Measurements from ENCODE around the gene CERT1. TPM values are rescaled to one million over a fixed set of nuclear protein-coding genes. Genes with fewer than 3 reads are reported as not detected.

The CERT1 gene
- polyA plus RNA-seq, 1 of the 3 experiments (the other 2 are of a cell fraction) = 4.5 TPM

DNA sequence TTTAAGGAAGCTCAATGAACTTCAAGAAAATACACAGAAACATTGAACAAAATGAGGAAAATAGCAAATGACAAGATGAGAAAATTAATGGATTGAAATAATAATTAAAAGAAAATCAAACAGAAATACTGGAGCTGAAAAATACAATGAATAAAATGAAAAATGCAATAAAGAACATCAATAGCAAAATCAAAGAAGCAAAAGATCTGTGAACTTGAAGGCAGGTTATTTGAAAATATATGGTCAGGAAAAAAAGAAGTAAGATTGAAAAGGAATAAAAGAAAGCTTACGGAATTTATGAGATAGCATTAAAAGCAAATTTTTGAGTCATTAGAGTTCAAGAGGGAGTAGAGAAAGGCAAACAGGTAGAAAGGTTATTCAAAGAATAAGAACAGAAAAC lies 42.4 kb downstream of the CERT1 start:
- WGBS (ENCODE audit: low lambda C conversion rate) = 98% methylated on average over 1 of the region's 1 CpG
- Histone ChIP-seq H3K27ac (ENCODE audit: low read depth in 2 of 2, low read length in 1 of 2) (no peak overlapping the region), H3K4me3 (ENCODE audit: low read depth in 2 of 2, low read length in 1 of 2) (no peak overlapping the region), H3F3A (replicated peaks; ENCODE audit: insufficient read depth) (no peaks in the 10 kb centered on the region), H3K9ac (no peak overlapping the region), H3K27me3 (ENCODE audit: insufficient read depth) (no peaks in the 10 kb centered on the region), H3K9me3 (peaks cover 17% of the 10 kb centered on the region; the same call in 1 of the 2 replicates), H3K4me2 (no peak overlapping the region), H3K4me1 (ENCODE audit: control insufficient read depth in 1 of 2, insufficient read depth in 2 of 2, low read depth in 1 of 2, low read length in 1 of 2) (no peaks in the 10 kb centered on the region; a peak in 2 of 4 replicates), H3K36me3 (replicated peaks in 1 of 2; ENCODE audit: control insufficient read depth in 1 of 2, insufficient read depth in 2 of 2, low read length in 1 of 2) (peaks cover 0 to 12% of the 10 kb centered on the region in 2 experiments), H3K9me2 (no peaks in the 10 kb centered on the region), H4K20me1 (ENCODE audit: insufficient read depth) (no peaks in the 10 kb centered on the region), H3K79me2 (ENCODE audit: insufficient read depth) (peaks cover 40% of the 10 kb centered on the region), H2AFZ (ENCODE audit: low read depth) (no peak overlapping the region)
- CTCF ChIA-PET = no interaction called here
- no peak for DNase-seq
- TF ChIP-seq, protein P1, sequence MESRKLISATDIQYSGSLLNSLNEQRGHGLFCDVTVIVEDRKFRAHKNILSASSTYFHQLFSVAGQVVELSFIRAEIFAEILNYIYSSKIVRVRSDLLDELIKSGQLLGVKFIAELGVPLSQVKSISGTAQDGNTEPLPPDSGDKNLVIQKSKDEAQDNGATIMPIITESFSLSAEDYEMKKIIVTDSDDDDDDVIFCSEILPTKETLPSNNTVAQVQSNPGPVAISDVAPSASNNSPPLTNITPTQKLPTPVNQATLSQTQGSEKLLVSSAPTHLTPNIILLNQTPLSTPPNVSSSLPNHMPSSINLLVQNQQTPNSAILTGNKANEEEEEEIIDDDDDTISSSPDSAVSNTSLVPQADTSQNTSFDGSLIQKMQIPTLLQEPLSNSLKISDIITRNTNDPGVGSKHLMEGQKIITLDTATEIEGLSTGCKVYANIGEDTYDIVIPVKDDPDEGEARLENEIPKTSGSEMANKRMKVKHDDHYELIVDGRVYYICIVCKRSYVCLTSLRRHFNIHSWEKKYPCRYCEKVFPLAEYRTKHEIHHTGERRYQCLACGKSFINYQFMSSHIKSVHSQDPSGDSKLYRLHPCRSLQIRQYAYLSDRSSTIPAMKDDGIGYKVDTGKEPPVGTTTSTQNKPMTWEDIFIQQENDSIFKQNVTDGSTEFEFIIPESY (IDR thresholded peaks at IDR 0.05; ENCODE audit: borderline replicate concordance, low read depth) = no peak
- TF ChIP-seq JUND (IDR thresholded peaks at IDR 0.05) = no peak
- TF ChIP-seq, protein P2, sequence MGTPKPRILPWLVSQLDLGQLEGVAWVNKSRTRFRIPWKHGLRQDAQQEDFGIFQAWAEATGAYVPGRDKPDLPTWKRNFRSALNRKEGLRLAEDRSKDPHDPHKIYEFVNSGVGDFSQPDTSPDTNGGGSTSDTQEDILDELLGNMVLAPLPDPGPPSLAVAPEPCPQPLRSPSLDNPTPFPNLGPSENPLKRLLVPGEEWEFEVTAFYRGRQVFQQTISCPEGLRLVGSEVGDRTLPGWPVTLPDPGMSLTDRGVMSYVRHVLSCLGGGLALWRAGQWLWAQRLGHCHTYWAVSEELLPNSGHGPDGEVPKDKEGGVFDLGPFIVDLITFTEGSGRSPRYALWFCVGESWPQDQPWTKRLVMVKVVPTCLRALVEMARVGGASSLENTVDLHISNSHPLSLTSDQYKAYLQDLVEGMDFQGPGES (IDR thresholded peaks at IDR 0.05; ENCODE audit: low read depth, low read length) = no peak
- TF ChIP-seq POLR2AphosphoS5 (IDR thresholded peaks at IDR 0.05; ENCODE audit: low read depth, low read length) = no peak
- no peak for TF ChIP-seq TAF1 (IDR thresholded peaks at IDR 0.05; ENCODE audit: borderline replicate concordance, low read depth, low read length)
- no peak for TF ChIP-seq TEAD4 (IDR thresholded peaks at IDR 0.05; ENCODE audit: borderline replicate concordance, insufficient read depth)
- TF ChIP-seq RFX5 (IDR thresholded peaks at IDR 0.05; ENCODE audit: low read length) = no peak
- no peak for TF ChIP-seq GABPA (IDR thresholded peaks at IDR 0.05; ENCODE audit: low read depth)
- TF ChIP-seq NFIC (IDR thresholded peaks at IDR 0.05; ENCODE audit: borderline replicate concordance) = no peak
- POLR2A ChIA-PET = no interaction called here

DNA sequence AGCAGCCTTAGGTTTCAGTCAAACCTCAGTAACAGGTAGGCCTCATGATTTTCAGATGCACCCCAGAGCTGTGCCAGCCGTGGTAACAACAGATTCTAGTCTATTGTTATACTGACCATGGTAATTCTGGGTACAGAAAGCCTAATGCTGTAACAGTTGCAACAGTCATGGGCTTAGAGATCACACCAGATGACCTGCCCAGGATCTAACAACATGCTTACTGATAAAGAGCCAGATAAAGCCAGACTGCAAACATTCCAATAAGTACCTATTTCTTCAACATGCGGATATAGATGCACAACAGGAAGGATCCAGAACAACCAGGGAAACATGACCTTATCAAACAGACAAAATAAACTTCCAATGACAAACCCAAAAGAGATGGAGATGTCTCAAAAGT lies 42.8 kb downstream of the CERT1 start:
- Histone ChIP-seq H3K27ac (ENCODE audit: low read depth in 2 of 2, low read length in 1 of 2) (no peak overlapping the region), H3K4me3 (ENCODE audit: low read depth in 2 of 2, low read length in 1 of 2) (no peak overlapping the region), H3K4me1 (ENCODE audit: control insufficient read depth in 1 of 2, insufficient read depth in 2 of 2, low read depth in 1 of 2, low read length in 1 of 2) (no peaks in the 10 kb centered on the region; a peak in 2 of 4 replicates), H3K9ac (no peak overlapping the region), H3K36me3 (replicated peaks in 1 of 2; ENCODE audit: control insufficient read depth in 1 of 2, insufficient read depth in 2 of 2, low read length in 1 of 2) (peaks cover 0 to 12% of the 10 kb centered on the region in 2 experiments), H4K20me1 (ENCODE audit: insufficient read depth) (no peaks in the 10 kb centered on the region), H2AFZ (ENCODE audit: low read depth) (no peak overlapping the region), H3F3A (replicated peaks; ENCODE audit: insufficient read depth) (no peaks in the 10 kb centered on the region), H3K4me2 (no peak overlapping the region), H3K79me2 (ENCODE audit: insufficient read depth) (peaks cover 40% of the 10 kb centered on the region), H3K9me3 (peaks cover 17% of the 10 kb centered on the region; the same call in 1 of the 2 replicates), H3K27me3 (ENCODE audit: insufficient read depth) (no peaks in the 10 kb centered on the region), H3K9me2 (no peaks in the 10 kb centered on the region)
- 88% methylated on average over 2 of the region's 2 CpGs for WGBS (ENCODE audit: low lambda C conversion rate)
- POLR2A ChIA-PET = no interaction called here
- CTCF ChIA-PET = no interaction called here
- TF ChIP-seq, protein P1 (IDR thresholded peaks at IDR 0.05; ENCODE audit: borderline replicate concordance, low read depth) = no peak
- no peak for TF ChIP-seq MEF2A (IDR thresholded peaks at IDR 0.05; ENCODE audit: borderline replicate concordance, low read depth)
- TF ChIP-seq, protein P3, sequence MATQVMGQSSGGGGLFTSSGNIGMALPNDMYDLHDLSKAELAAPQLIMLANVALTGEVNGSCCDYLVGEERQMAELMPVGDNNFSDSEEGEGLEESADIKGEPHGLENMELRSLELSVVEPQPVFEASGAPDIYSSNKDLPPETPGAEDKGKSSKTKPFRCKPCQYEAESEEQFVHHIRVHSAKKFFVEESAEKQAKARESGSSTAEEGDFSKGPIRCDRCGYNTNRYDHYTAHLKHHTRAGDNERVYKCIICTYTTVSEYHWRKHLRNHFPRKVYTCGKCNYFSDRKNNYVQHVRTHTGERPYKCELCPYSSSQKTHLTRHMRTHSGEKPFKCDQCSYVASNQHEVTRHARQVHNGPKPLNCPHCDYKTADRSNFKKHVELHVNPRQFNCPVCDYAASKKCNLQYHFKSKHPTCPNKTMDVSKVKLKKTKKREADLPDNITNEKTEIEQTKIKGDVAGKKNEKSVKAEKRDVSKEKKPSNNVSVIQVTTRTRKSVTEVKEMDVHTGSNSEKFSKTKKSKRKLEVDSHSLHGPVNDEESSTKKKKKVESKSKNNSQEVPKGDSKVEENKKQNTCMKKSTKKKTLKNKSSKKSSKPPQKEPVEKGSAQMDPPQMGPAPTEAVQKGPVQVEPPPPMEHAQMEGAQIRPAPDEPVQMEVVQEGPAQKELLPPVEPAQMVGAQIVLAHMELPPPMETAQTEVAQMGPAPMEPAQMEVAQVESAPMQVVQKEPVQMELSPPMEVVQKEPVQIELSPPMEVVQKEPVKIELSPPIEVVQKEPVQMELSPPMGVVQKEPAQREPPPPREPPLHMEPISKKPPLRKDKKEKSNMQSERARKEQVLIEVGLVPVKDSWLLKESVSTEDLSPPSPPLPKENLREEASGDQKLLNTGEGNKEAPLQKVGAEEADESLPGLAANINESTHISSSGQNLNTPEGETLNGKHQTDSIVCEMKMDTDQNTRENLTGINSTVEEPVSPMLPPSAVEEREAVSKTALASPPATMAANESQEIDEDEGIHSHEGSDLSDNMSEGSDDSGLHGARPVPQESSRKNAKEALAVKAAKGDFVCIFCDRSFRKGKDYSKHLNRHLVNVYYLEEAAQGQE (IDR thresholded peaks at IDR 0.05; ENCODE audit: low read depth, low read length) = no peak
- no peak for TF ChIP-seq YY1 (IDR thresholded peaks at IDR 0.05; ENCODE audit: low read depth)
- TF ChIP-seq NRF1 (IDR thresholded peaks at IDR 0.05; ENCODE audit: low read depth, low read length) = no peak
- no peak for TF ChIP-seq MXI1 (IDR thresholded peaks at IDR 0.05; ENCODE audit: low read depth, low read length)
- no peak for TF ChIP-seq TCF12 (IDR thresholded peaks at IDR 0.05)
- TF ChIP-seq, protein P4, sequence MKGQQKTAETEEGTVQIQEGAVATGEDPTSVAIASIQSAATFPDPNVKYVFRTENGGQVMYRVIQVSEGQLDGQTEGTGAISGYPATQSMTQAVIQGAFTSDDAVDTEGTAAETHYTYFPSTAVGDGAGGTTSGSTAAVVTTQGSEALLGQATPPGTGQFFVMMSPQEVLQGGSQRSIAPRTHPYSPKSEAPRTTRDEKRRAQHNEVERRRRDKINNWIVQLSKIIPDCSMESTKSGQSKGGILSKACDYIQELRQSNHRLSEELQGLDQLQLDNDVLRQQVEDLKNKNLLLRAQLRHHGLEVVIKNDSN (IDR thresholded peaks at IDR 0.05; ENCODE audit: borderline replicate concordance, low read depth) = no peak
- TF ChIP-seq, protein P5, sequence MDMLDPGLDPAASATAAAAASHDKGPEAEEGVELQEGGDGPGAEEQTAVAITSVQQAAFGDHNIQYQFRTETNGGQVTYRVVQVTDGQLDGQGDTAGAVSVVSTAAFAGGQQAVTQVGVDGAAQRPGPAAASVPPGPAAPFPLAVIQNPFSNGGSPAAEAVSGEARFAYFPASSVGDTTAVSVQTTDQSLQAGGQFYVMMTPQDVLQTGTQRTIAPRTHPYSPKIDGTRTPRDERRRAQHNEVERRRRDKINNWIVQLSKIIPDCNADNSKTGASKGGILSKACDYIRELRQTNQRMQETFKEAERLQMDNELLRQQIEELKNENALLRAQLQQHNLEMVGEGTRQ (IDR thresholded peaks at IDR 0.05; ENCODE audit: borderline replicate concordance, low read depth, low read length) = no peak
- no peak for TF ChIP-seq RAD21 (IDR thresholded peaks at IDR 0.05; ENCODE audit: low read length)
- no peak for DNase-seq

All from SK-N-SH (cell line).